ENCODE measurements around the gene GSG1.
"Not testable (repeated sequence)": the region's sequence is repeated elsewhere in the genome, so short reads cannot be mapped to it uniquely, and the experiment has no call there.

Gene GSG1

GRCh38 chr12:13091832-13092231, 11.6 kb downstream of the GSG1 start:
- DNase-seq (ENCODE audit: low read depth, low spot score) = no peak

DNA sequence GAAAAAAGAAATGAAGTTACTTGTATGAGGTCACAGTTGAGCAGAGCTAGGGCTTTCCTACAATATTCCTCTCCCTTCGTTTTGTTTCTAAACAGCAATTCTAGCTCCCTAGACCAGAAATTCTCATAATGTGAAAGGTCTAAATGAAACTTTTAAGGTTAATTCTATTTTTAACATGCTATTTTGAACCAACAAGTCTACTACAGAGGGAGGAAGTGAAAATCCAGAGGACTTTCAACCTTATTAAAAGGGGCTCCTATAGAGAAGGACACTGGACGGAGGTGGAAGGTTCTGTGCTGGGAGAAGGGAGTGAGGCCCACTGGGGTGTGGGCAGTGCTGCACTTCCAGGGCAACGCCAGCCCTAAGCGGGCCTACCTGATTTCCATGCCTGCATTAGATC, 13.4 kb downstream of the GSG1 start:
- DNase-seq (ENCODE audit: low read depth, low spot score) = no peak

- DNase-seq (ENCODE audit: low read depth, low spot score) = no peak
Observed at GRCh38 chr12:13088496-13088895, 15.0 kb downstream of the GSG1 start.

DNA sequence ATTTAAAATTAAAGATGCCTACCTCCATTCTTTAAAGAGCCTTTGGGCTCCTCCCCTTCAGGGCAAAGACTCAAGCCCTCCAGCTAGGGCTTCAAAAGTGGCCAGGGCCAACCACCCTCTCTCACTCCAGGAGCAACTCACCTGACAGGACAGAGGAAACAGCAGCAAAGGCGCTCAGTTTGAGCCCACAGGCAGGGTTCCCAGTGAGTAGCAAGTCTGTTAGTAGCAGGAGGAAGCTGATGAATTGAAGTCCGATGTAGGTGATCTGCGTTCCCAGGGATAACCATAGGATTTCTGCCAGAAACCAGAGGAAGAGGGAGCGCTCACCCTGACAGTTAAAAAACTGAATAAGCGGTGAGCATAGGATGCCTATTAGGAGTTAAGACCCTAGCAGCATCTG, 15.7 kb downstream of the GSG1 start:
- no peak for DNase-seq (ENCODE audit: low read depth, low spot score)

DNA sequence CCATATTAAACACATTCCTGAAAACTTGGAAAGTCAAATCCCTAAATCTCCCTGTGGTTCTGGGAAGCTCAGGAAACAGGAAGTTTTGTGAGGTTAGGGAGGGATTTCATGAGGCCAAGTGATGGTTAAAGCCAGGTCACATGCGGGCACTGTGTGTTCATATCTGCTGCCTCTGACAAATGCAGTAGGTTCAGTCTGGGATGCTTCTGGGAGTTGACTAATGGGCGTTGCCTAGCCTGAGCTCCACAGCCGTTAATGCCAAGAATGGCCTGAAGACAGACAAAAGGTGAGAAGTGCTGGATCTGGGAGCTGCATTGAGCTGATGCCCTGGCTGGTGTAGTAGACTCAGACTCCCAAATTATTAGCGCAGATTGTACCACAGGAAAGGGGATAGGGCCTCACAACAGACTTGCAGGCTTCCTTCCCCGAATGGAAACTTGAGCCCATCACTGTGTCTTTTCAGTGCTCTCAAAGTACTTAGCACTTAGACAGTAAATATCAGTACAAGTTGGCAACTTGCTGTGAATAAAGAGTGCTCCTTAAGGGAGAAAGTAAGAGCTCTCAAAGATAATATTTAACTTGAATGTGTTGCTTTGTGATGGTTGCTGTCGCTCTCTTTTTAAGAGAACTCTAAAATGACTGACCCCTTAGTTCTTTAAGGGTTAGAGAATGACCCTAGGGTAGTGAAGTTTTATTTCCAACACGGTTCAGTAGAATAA, 17.3 kb downstream of the GSG1 start:
- no peak for DNase-seq (ENCODE audit: low read depth, low spot score)

GRCh38 chr12:13084898-13085640, 18.4 kb downstream of the GSG1 start:
- DNase-seq (ENCODE audit: low read depth, low spot score) = no peak

- not testable (repeated sequence) for DNase-seq (ENCODE audit: low read depth, low spot score)
Observed at GRCh38 chr12:13083638-13084037, 19.8 kb downstream of the GSG1 start.

DNA sequence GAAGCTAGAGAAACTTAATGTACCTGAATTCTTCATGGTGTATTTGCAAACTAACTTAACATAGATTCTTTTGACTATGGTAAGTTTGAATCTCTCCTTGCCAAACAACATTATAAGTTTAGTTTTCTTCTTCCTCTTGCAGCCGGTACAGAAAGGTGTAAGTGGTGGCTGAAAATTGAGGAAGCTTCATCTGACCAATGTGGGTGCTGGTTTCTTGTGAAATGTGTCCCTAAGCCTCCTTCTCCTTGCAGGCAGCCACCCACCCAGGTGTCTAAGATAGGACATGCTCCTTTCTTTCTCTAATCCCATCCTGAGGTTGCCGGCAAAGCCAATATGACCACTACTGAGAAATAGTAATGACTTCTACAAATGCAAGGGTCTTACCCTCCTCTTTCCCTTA, 20.6 kb downstream of the GSG1 start:
- DNase-seq (ENCODE audit: low read depth, low spot score) = no peak

- DNase-seq (ENCODE audit: low read depth, low spot score) = no peak
Observed at GRCh38 chr12:13080266-13080665, 23.2 kb downstream of the GSG1 start.

GRCh38 chr12:13079440-13079906, 24.0 kb downstream of the GSG1 start:
- no peak for DNase-seq (ENCODE audit: low read depth, low spot score)

GRCh38 chr12:13075786-13076570, 27.5 kb downstream of the GSG1 start:
- DNase-seq (ENCODE audit: low read depth, low spot score) = no peak

DNA sequence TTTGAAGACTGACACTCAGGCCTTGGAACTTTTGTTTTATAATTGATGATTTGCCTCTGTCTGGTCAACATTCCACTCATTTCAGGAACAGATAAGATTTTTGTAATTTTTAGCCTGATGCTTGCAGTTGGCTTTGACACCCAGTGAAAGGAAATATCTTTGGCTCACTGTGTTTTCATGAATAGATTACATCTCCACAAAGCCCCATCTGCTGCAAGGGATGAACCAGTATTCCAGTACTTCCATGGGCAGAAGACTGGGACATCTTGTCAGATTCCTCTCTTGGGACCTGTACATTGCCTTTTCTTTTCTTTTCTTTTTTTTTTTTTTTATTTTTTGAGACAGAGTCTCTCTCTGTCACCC, 28.4 kb downstream of the GSG1 start:
- no peak for DNase-seq (ENCODE audit: low read depth, low spot score)

DNA sequence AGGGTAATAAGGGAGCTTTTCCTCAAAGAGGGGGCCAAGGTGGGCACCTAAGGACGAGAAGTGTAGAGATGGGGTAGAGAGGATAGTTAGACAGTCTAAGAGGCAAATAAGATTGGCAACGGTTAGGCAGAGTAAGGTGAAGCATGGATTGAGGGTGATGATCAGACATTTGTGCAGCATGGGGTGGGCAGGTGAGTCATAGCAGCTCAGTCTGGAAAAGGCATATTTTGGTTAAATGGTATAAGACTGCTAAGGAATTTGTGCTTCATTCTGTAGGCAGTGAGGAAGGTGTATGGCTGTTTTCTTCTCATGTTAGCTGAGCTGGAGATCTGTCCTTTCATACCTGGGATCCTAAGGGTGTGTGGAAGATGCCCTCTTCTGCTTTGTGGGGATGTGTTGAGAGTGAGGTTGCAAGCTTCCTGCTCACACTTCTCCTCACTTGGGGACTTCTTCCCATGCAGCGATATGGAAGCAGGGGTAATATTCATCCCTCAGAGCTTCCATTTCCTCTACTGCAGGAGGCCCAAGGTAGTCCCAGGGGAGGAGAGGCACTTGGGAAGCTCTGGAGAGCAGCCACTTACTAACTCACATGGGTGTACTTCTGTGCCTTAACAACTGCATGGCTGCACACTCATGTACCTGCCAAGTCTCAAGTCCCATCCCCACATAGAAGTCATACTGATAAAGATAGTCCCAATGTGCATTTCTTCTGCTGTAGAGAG, 28.9 kb downstream of the GSG1 start:
- no peak for DNase-seq (ENCODE audit: low read depth, low spot score)

DNA sequence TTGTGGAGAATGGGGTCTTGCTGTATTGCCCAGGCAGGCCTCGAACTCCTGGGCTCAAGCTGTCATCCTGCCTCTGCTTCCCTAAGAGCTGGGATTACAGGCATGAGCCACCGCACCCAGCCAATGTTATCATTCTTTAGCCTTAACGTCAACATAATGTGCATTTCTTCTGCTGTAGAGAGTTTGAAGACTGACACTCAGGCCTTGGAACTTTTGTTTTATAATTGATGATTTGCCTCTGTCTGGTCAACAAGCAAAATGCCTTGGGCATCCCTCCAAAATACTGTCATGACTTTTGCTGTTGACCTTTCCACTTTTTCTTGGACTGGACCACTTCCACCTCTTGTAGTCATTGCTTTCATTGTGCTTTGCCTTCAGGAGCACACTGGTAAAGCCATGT, 30.3 kb downstream of the GSG1 start:
- DNase-seq (ENCODE audit: low read depth, low spot score) = no peak

GRCh38 chr12:13071305-13072280, 31.9 kb downstream of the GSG1 start:
- no peak for DNase-seq (ENCODE audit: low read depth, low spot score)

GRCh38 chr12:13069380-13069779, 34.1 kb downstream of the GSG1 start:
- DNase-seq (ENCODE audit: low read depth, low spot score) = no peak

GRCh38 chr12:13067322-13067721, 36.1 kb downstream of the GSG1 start:
- no peak for DNase-seq (ENCODE audit: low read depth, low spot score)

GRCh38 chr12:13066459-13066858, 37.0 kb downstream of the GSG1 start:
- no peak for DNase-seq (ENCODE audit: low read depth, low spot score)

GRCh38 chr12:13066014-13066413, 37.5 kb downstream of the GSG1 start:
- no peak for DNase-seq (ENCODE audit: low read depth, low spot score)

DNA sequence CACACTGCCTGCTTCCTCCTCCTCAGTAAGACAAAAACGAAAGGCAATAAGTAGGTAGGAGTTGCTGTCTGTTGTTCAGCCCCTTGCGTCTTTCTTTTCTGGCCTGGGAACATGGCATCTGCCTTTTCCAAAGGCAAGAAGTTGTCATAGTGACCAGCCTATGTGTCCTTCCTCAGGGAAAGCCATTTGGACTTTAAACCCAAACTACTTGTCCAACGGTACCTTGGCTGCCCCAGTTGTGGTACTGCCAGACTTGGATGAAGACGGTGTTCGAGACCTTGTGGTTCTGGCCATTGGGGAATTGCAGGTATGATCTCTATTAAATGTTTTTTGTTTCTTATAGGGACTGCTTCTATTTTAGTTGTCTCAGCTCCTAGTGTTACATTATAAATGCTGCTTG, 40.8 kb downstream of the GSG1 start:
- no peak for DNase-seq (ENCODE audit: low read depth, low spot score)

DNA sequence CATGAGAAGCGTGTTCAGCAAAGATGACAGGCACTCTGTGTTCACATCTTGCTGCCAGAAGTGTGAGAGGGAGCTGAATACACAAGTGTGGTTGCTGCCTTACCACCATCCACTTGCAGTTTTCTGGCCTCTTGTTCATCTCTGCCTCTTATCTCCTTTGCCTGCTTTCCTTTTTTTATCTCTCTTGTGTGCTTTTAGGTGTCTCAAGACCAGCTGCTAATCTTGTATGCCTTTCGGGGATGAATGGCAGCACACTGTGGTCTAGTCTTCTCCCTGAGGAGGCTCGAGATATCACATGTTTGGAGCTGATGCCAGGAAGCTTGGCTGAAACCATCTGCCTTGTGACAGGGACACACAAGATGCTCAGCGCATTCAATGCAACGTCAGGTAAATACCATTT, 42.1 kb downstream of the GSG1 start:
- DNase-seq (ENCODE audit: low read depth, low spot score) = no peak

Measured in activated naive CD8-positive, alpha-beta T cell treated with anti-CD3 and anti-CD28 coated beads, Interleukin-2, amount 50 U/mL, for 16 hours (primary cell).